Activated T-helper 1 cell treated with anti-CD3 and anti-CD28 coated beads, Interleukin-2, amount 50 U/mL, for 16 hours (primary cell): ENCODE data around the gene ZNF532.
"Not testable (repeated sequence)": the region's sequence is repeated elsewhere in the genome, so short reads cannot be mapped to it uniquely, and the experiment has no call there.

Source experiments
- DNase-seq, 2 donors: peaks; one replicate each; pipeline ENCODE4 v3.0.0-alpha.2; 2020; ENCODE audit warnings: low read depth in 1 of 2, low spot score in 1 of 2

Gene ZNF532

DNA sequence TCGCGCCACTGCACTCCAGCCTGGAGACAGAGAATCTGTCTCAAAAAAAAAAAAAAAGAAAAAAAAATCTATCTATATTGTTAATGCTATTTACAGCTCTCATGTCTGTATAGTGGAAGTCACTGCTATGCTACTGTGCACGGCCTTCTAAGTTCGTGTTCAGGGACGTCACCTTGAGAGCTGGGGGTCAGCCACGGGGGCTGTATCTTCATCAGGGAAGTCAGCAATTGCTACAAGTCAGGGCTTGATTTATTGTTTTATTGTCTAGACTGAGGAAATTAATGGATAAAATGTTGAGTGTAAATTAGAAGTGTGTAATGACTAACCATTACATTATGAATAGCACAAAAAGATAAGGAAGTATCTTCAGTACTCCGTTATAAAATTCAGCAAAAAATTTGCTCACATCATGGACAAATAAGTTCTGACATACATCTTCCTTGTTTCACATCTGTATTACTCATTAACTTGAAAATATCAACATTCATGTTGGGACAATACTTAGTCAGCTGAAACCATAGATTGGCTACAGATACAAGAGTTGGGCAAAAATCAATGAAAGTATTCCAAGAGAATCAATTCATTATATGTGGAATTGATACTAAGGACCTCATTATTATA, 138.4 kb downstream of the ZNF532 start:
- DNase-seq = no peak

DNA sequence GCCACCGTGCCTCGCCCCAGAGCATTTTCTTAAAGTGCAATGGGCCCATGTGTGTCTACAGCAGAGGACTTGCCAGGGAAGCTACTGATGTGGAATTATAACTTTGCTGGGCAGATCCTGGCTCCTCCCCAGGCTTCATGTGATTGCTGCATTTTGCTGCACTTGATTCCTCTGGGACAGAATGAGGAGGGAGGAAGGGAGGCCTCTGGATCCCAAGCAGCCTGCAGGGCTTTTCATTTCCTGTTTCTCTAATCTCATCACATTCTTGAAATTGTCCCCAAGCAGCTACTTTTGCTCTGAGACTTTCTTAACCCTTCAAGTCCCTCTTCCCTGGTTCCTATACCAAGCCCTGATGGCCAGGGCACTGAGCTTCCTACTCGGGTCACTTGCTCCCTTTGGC, 140.6 kb downstream of the ZNF532 start:
- DNase-seq = no peak

DNA sequence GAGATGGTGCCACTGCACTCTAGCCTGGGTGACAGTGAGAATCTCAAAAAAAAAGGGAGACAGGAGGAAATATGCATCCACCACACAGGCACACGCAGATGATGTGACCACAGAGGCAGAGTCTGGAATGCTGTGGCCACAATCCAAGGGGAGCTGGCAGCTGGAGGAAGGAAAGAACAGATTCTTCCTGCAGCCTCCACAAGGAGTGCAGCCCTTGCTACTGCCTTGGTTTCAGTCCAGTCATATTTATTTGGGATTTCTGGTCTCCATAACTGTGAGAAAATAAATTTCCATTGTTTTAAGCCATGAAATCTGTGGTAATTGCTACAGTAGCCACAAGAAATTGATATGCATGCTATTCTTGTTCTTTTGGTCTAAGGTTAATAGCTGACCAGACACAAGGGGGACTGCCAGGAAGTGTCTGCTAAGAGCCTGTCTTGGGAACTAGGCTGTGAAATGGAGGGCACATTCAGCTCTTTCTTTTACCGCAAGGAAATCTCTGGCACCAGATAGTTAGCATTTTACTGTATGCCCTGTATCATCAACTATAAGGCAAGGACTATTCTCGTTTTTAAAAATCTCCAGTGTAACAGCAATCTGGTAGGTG, 141.9 kb downstream of the ZNF532 start:
- no peak for DNase-seq

DNA sequence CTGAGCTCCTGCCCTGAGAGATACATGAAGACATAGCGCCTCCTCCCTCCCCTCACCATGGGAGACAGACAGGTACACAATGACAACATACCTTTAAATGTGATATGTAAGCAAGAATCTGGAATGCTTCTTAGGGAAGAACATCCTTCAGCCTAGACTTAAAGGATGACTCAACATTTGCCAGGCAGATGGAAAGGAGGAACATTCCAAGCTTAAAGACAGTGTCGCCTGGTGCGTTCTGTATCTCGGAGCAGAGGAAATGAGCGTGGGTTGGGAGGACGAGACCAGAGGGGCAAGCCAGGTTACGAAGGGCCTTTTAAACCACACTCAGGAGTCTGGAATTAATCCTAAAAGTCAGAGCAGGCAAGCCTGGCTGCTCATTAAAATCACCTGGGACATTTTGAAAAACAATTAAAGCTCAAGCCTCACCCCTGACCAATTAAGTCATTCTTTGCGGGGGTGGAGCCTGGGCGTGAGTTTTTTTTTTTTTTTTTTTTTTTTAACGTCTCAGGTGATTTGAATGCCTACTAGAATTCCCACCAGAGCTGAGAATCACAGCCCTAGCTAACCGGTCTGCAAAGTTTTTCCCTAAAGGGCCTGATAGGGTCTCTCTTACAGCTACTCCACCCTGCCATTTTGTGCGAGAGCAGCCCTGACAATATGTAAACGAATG, 143.8 kb downstream of the ZNF532 start:
- no peak for DNase-seq

DNA sequence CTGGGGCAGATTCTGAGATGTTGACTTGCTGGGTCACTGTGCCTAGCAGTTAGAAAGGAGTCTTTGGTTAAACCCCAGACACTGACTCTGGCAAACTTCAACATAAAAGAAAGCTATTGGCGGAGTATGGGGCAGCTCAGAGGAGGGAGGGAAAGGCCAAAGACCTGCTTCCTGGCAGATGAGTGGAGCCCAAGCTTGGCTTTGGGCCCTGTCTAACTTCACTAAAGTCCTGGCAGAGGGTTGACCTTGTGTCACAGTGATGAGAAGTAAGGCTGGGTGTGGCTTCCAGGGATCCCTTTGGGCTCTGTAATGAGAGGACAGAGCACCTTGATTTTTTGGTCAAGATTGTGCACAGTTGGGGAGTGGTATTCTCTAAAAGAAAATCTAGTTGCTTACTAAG, 145.2 kb downstream of the ZNF532 start:
- DNase-seq = no peak

DNA sequence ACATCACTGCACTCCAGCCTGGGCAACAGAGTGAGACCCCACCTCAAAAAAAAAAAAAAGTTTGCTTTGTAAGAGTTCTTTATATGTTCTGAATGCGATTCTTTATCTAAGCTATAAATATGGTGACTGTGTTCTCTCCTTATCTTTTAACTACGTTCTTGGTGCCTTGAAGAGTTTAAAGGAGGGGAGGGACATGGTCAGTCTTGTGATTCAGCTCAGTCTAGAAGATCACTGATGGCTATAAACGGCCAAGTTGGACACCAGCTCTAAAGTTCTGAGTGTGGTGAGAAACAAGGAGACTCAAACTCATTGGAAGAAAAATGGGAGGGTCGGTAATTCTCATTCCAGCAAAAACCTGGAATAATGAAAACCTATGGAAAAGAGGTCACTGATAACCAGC, 146.6 kb downstream of the ZNF532 start:
- DNase-seq = no peak

DNA sequence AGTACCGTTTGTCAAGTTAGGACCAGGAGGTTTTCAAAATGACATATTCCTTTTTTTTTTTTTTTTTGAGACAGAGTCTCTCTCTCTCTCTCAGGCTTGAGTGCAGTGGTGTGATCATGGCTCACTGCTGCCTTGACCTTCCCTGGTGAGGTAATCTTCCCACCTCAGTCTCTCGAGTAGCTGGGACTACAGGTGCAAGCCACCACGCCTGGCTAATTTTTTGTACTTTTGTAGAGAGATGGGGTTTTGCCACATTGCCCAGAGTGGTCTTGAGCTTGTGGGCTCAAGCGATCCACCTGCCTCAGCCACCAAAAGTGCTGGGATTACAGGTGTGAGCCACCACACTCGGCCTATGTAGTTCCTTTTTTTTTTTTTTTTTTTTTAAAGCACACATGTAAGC, 147.1 kb downstream of the ZNF532 start:
- no peak for DNase-seq

DNA sequence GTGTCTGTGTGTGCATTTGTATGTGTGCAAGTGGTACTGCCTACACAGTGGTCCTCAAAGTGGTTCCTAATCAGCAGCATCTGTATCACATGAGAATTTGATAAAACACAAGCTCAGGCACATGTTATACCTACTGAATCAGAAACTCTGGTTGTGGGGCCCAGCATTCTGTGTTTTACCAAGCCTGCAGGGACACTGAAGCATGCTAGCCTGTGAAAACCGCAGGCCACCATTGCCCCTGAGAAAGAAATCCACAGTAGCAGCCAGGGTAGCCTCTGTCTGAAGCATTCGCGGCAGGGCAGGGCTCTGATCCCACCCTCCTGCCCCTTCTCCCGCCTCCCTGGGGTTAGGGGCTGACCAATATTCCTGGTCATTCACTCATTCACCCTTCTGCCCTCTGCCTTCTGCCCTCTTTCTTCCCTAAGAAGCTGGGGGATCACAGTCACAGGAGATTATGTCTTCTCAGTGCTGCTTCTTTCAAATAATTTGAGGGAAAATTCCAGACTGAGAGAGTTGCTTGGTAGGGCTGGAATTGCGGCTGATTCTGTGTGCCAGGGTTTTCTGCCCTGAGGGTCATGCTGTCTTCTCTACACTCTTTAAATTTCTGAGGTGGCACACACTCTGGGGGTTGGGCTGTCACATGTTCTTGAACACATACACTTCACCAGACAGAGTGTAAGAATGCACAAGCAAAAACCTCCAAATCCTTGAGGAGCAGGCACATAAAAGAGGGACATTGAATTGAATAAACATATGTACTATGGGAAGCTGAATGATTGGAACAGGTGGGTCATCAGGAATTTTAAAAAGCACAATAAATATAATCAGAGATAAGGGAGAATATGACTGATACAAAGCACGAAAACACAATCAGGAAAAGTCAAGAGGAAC, 148.4 kb downstream of the ZNF532 start:
- DNase-seq = no peak

DNA sequence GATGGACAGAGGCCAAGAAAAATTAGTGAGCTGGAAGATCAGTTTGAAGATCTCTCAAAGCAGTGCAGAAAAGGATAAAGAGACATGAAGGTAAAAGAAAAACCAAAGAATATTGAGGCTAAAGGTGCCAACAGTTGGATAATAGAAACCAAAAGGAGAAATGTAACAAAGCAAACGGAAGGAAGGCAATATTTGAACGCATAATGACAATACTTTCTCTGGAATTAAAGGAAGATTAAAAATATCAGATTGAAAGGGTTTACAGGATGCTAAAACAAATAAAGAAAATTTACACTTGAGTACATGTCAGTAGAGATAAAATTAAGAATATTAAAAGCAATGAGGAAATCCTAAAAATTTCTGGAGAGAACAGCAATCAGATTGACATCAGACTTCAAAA, 149.1 kb downstream of the ZNF532 start:
- DNase-seq = no peak

DNA sequence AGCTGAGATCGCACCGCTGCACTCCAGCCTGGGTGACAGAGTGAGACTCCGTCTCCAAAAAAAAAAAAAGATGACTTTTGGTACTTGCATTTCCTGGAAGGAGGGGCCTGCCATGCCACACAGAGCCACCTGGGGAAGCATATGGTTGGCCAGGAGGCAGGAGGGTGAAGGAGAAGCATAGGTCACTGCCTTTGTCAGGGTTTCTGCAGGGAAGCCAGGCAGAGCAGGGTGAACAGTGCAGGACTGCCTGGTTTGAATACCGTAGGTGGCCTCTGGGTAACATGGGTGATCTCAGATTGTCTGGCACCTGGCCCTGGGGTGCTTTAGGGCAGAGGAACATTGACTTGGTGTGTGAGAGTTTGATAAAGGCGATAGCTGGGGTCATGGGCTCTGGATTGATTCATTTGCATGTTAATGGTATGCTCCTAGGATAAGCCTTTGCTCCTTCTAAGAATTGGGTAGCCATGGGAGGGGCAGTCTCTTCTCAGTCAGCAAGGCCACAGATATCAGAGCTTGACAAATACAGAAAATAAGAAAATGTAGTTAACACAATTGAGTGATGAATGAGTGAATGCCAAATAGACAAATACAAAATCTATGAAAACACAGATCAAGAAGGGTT, 151.0 kb downstream of the ZNF532 start:
- no peak for DNase-seq

DNA sequence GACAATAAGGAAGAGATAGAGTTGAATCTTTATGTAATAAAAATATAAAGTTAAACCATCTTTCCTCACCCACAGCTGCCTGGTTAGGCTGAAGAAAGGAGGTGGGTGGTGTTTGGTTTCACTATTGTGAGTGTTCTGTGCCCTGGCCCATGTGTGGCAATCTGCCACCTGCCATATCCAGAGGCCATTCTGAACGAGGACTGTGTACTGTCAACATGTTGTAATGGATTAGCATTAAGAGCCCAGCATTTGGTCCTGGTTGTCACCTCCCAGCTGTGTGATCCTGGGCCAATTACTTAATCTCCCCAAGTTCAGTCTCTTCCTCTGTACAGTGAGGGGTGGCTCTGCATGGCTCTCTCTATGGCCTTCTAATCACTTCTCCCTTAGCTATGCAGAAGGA, 156.8 kb downstream of the ZNF532 start:
- DNase-seq = no peak

DNA sequence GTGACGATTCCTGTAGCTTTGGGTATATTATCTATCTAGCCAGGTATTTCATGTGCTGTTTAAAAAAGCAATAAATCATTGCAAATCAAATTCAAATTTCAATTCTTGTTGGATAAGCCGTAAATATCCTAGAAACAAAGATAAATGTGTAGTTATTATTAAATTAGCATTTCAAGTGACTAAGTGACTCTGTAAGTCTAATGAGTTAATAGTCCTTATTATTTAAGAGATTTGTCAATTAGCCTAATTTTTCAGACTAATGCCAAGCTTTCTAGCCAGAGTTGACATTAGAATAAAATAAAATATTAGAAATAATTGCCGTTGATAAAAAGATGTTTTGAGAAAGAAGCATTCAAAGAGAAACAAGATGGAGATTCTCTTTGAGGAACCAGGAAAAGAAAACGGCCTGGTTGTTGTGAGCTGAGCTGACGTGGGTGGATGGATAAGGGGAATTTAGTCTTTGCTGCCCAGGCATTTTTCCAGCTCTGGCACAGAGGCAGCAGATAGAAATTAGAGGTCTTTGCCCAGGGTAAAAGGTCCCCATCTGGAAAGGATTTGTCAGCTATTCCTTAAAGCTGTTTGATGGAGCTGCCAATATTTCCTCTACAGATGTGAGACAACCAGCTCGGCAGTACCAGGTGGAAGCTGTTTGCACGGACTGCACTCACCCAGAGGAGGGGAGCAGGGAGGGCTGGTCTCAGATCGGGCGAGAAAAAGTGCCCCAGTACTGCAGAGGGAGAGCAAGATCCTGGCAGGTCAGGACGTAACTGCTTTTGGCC, 157.7 kb downstream of the ZNF532 start:
- DNase-seq = no peak

DNA sequence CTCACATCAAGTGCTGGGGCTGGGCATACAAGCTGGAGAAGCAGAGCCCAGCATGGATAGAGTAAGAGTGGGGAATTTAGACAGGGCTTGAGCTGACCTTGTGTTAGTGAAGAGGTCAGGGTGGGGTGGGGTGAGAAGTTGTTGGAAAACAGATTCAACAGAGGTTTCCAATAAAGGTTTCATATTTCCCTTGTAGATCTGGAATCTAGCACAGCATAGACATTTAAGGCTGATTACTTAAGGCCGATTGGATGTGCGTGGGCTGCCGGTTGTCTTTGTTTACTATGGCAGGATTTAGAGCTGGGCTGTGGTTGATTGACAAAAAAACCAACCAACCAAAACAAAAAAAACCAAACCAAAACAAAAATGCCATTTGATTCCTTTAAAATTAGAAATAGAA, 160.2 kb downstream of the ZNF532 start:
- no peak for DNase-seq

DNA sequence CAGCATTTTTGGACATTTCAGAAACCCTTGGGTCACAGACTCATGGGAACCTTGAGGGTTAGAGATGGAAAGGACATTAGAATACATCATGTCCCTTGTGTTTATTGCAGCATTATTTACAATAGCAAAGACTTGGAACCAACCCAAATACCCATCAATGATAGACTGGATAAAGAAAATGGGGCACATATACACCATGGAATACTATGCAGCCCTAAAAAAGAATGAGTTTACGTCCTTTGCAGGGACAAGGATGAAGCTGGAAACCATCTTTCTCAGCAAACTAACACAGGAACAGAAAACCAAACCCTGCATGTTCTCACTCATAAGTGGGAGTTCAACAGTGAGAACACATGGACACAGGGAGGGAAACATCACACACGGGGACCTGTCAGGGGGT, 160.9 kb downstream of the ZNF532 start:
- DNase-seq = not testable (repeated sequence)

DNA sequence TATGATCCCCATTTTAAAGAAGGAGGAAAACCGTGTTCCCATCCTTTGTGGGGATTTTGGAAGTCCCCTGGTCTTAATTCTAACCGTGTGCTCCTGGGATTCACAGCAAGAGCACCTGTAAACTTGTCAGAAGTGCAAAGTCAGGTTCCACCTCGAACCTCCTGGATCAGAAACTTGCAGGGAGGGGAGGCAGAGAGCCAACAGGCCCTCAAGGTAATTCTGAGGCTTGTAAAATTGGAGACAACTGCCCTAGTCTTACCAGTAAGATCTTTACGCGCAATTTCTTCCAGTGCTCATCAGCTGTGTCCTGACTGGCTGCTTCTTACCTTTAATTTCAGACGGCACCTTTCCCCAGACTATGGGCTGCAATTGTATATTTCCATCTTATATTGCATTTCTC, 161.7 kb downstream of the ZNF532 start:
- DNase-seq = no peak

DNA sequence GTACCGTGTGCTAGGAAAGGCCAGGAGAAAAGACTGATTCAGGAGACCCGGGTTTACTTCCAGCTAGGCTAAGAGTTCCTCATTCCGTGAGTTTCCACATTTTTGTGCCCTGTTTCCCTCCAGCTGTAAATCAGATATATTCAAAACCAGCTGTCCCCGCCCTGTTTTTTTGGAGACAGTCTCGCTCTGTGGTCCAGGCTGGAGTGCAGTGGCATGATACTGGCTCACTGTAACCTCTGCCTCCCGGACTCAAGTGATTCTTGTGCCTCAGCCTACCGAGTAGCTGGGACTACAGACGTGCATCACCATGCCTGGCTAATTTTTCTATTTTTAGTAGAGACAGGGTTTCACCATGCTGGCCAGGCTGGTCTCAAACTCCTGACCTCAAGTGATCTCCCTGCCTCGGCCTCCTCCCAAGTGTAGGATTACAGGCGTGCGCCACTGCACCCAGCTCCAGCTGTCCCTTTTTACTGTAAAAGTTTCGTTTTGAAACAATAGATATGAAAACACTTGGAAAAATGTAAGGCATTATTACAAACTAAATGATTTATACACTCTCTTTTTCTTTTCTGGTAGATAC, 162.2 kb downstream of the ZNF532 start:
- no peak for DNase-seq

DNA sequence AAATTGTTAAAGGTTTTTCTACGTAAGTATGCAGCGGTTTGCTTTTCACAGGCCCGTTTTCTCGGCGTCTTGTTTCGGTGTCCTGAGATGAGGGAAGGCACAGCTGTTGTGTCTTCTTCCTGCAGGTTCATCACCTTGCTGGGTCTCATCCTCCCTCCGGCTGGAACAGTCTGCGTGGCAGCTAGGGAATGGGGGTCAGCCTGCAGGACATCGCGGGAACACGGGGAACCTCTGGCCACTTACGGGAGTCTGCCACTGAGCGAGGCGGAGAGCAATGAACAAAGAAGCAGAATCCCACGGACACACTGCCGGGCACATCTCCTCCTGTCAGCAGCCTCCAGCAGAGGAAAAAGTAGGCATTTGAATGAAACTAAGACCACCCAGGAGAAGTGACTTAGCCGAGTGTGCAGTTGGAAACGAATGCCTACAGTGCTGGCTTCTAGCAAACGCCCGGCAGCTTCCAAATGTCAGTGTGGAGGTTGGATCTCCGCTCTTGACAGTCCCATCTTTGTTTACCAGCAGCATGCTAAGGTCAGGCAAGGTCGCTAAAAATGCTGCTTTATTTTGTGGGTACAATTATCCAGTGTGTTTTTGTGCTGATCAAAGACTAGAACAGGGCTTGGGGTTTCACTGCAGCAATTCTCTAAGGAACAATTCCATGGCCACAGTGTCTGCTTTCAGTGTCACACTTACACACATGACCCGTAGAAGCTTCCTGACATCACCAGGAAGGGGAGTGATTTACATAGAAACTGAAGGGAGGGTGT, 165.2 kb downstream of the ZNF532 start:
- DNase-seq = no peak

DNA sequence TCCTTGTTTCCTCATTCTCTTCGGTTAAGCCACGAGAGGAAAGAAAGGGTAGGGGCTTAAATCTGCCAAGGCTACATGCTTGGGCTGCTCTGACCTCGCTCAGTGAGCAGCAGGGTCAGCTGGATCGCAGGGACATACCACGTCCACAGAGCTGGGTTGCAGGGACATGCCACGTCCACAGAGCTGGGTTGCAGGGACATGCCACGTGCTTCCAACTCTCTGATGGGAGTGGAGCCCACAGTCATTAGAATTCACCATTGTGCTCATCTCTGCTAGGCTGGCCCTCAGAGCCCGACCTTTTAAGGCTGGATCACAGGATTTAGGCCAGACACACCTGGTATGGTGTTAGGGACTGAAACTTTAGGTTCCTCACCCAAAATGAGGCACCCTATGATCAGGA, 167.6 kb downstream of the ZNF532 start:
- DNase-seq = no peak

DNA sequence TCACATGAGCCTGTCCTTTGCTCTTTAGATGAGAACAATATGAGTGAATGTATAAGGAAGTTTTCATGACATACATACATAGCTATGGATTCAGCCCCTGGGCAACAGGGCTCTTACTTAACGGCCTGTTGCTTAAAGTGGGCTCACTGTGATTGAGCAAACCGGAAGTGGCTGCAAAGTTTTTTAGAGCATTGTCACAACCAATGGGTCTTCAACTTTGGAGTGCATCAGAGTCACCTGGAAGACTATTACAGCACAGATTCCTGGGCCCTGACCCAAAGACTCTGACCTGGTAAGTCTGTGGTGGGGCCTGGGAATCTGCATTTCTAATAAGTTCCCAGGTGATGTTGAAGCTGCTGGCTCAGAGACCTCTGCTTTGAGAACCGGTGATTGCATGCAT, 168.7 kb downstream of the ZNF532 start:
- DNase-seq = no peak

DNA sequence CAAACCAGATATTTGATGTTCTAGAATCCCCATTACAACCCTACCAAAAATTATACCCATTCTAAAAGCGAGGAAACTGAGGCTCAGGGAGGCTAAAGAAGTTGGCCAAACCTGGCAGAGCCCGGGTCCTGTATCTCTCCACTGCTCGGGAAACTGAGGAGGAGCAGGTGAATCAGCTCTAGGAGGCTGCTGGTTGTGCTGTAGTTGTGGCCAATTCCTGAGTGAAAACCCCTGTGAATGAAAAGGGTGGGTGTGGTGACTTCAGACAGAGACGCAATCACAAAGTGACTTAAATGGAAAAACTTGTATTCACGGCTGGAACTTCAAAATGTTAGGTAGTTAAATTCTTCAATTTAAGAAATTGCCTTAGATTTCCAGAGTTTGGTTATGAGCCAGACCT, 169.3 kb downstream of the ZNF532 start:
- DNase-seq = no peak
